SK-N-SH (cell line): ENCODE data around the gene POLG2. TPM values are rescaled to one million over a fixed set of nuclear protein-coding genes. Genes with fewer than 3 reads are reported as not detected.

Experiments
- CTCF ChIA-PET: fragments of 300-600, 350-600 bp; formaldehyde crosslinking; extraction: SDS; loops from one replicate; lab custom pipeline; 2021; lab: Yijun Ruan, JAX
- POLR2A ChIA-PET: fragments of 350-600 bp; sonication (Branson Sonifier 250); formaldehyde crosslinking; extraction: SDS; loops from one replicate; lab custom pipeline; 2020; ENCODE audit warnings: antibody characterized with exemption, inconsistent platforms; lab: Yijun Ruan, JAX
- DNase-seq: peaks from one replicate; pipeline ENCODE4 v3.0.0; 2012
- H2AFZ ChIP-seq: fragments of 200-600 bp; sonication (generic); 2 replicates; pipeline ENCODE4 v1.8.1; 2016; ENCODE audit warnings: antibody characterized with exemption, mild to moderate bottlenecking, low read depth
- H3F3A ChIP-seq: fragments of 200-600 bp; sonication (generic); replicated peaks from 2 replicates; pipeline ENCODE3; 2016; ENCODE audit warnings: antibody characterized with exemption, mild to moderate bottlenecking; ENCODE audit not compliant: insufficient read depth
- H3K27ac ChIP-seq, 2 experiments: fragments of 200-500 bp in 1 of 2; fragments of 200-600 bp in 1 of 2; sonication (Bioruptor generic) in 1 of 2; sonication (generic), shearing (Covaris generic) in 1 of 2; 2 replicates each; pipeline versions ENCODE4 v1.5.1 to v1.6.1; 2014 to 2016; ENCODE audit warnings: low read depth in 2 of 2, inconsistent platforms in 1 of 2, low read length in 1 of 2, mild to moderate bottlenecking in 1 of 2, mixed read lengths in 1 of 2
- H3K27me3 ChIP-seq: fragments of 200-600 bp; sonication (generic), shearing (Covaris generic); 2 replicates; pipeline ENCODE4 v1.6.1; 2016; ENCODE audit warnings: mixed run types; ENCODE audit not compliant: insufficient read depth
- H3K36me3 ChIP-seq, 2 experiments: fragments of 200-500 bp in 1 of 2; fragments of 200-600 bp in 1 of 2; sonication (Bioruptor generic) in 1 of 2; sonication (generic) in 1 of 2; replicated peaks in 1 of 2; 2 replicates each; pipeline versions ENCODE3 to v1.5.1; 2014 to 2016; ENCODE audit warnings: low read length in 1 of 2, mild to moderate bottlenecking in 1 of 2; ENCODE audit not compliant: insufficient read depth in 2 of 2, control insufficient read depth in 1 of 2
- H3K4me1 ChIP-seq, 2 experiments: fragments of 200-500 bp in 1 of 2; fragments of 200-600 bp in 1 of 2; sonication (Bioruptor generic) in 1 of 2; sonication (generic), shearing (Covaris generic) in 1 of 2; 2 replicates each; pipeline versions ENCODE4 v1.5.1 to v1.6.1; 2014 to 2016; ENCODE audit warnings: low read depth in 1 of 2, low read length in 1 of 2, mixed run types in 1 of 2; ENCODE audit not compliant: insufficient read depth in 2 of 2, control insufficient read depth in 1 of 2
- H3K4me2 ChIP-seq: fragments of 200-600 bp; sonication (generic), shearing (Covaris generic); 2 replicates; pipeline ENCODE4 v1.6.1; 2017; ENCODE audit warnings: mixed run types
- H3K4me3 ChIP-seq, 2 experiments: fragments of 200-500 bp in 1 of 2; fragments of 200-600 bp in 1 of 2; sonication (Bioruptor generic) in 1 of 2; sonication (generic), shearing (Covaris generic) in 1 of 2; 2 replicates each; pipeline versions ENCODE4 v1.5.1 to v1.8.1; 2014 to 2016; ENCODE audit warnings: low read depth in 2 of 2, inconsistent platforms in 1 of 2, low read length in 1 of 2, mild to moderate bottlenecking in 1 of 2, mixed read lengths in 1 of 2, moderate library complexity in 1 of 2
- H3K79me2 ChIP-seq: fragments of 200-600 bp; sonication (generic); 2 replicates; pipeline ENCODE4 v1.8.1; 2017; ENCODE audit warnings: mild to moderate bottlenecking; ENCODE audit not compliant: insufficient read depth
- H3K9ac ChIP-seq: fragments of 200-600 bp; sonication (generic); 2 replicates; pipeline ENCODE4 v1.6.1; 2017; ENCODE audit warnings: mixed run types
- H3K9me2 ChIP-seq: fragments of 200-600 bp; sonication (generic); 2 replicates; pipeline ENCODE4 v1.6.1; 2017; ENCODE audit warnings: mixed run types
- H3K9me3 ChIP-seq: fragments of 200-600 bp; sonication (generic); 2 replicates; pipeline ENCODE4 v1.6.1; 2017; ENCODE audit warnings: mixed run types, mild to moderate bottlenecking, moderate library complexity
- H4K20me1 ChIP-seq: fragments of 200-600 bp; sonication (generic); 2 replicates; pipeline ENCODE4 v1.6.1; 2017; ENCODE audit warnings: mild to moderate bottlenecking, mixed run types; ENCODE audit not compliant: insufficient read depth
- CHD2 ChIP-seq: fragments of 150-350 bp; IDR thresholded peaks from 2 replicates; pipeline ENCODE4 v1.6.1; 2018; ENCODE audit warnings: low read length; ENCODE audit not compliant: partially characterized antibody
- GABPA ChIP-seq: IDR thresholded peaks from 2 replicates; pipeline ENCODE4 v1.4.0; 2012; ENCODE audit warnings: low read depth, mild to moderate bottlenecking
- NFIC ChIP-seq: IDR thresholded peaks from 2 replicates; pipeline ENCODE4 v1.4.0; 2012; ENCODE audit warnings: borderline replicate concordance
- RAD21 ChIP-seq: IDR thresholded peaks from 2 replicates; pipeline ENCODE4 v1.6.1; 2012; ENCODE audit warnings: mild to moderate bottlenecking, low read length
- RCOR1 ChIP-seq: fragments of 150-350 bp; IDR thresholded peaks from 2 replicates; pipeline ENCODE4 v1.6.1; 2017; ENCODE audit warnings: antibody characterized with exemption, low read length
- TEAD4 ChIP-seq: IDR thresholded peaks from 2 replicates; pipeline ENCODE4 v1.4.0; 2012; ENCODE audit warnings: mild to moderate bottlenecking, borderline replicate concordance; ENCODE audit not compliant: insufficient read depth
- YY1 ChIP-seq: IDR thresholded peaks from 2 replicates; pipeline ENCODE4 v1.4.0; 2012; ENCODE audit warnings: low read depth, mild to moderate bottlenecking
- WGBS: methylation state at CpG from one replicate; pipeline ENCODE4 v1.1.6; 2017; ENCODE audit warnings: low lambda C conversion rate; 5-methylcytosine and 5-hydroxymethylcytosine counted together
- polyA plus RNA-seq, 3 experiments: library from polyadenylated mRNA; depleted of rRNA; stranded (reverse); fragments of >200 nt; gene quantifications; 2 replicates each; pipeline ENCODE4 v1.2.3, GENCODE V29; 2012
- TF ChIP-seq, protein P1 (sequence below): IDR thresholded peaks from 2 replicates; pipeline ENCODE4 v1.6.1; 2012; ENCODE audit warnings: mild to moderate bottlenecking, low read depth, low read length, moderate library complexity
- TF ChIP-seq, protein P2 (sequence below): IDR thresholded peaks from 2 replicates; pipeline ENCODE4 v1.4.0; 2012; ENCODE audit warnings: low read depth
- TF ChIP-seq, protein P3 (sequence below): IDR thresholded peaks from 2 replicates; pipeline ENCODE4 v1.4.0; 2012; ENCODE audit warnings: low read depth, borderline replicate concordance
- TF ChIP-seq, protein P4 (sequence below): fragments of 200-600 bp; sonication (generic); IDR thresholded peaks from 2 replicates; pipeline ENCODE4 v1.6.1; 2017; ENCODE audit warnings: antibody characterized with exemption, mild to moderate bottlenecking, moderate library complexity

POLG2 gene
- polyA plus RNA-seq, 1 of the 3 experiments (the other 2 are of a cell fraction): 18.0 TPM

- TF ChIP-seq, protein P1, sequence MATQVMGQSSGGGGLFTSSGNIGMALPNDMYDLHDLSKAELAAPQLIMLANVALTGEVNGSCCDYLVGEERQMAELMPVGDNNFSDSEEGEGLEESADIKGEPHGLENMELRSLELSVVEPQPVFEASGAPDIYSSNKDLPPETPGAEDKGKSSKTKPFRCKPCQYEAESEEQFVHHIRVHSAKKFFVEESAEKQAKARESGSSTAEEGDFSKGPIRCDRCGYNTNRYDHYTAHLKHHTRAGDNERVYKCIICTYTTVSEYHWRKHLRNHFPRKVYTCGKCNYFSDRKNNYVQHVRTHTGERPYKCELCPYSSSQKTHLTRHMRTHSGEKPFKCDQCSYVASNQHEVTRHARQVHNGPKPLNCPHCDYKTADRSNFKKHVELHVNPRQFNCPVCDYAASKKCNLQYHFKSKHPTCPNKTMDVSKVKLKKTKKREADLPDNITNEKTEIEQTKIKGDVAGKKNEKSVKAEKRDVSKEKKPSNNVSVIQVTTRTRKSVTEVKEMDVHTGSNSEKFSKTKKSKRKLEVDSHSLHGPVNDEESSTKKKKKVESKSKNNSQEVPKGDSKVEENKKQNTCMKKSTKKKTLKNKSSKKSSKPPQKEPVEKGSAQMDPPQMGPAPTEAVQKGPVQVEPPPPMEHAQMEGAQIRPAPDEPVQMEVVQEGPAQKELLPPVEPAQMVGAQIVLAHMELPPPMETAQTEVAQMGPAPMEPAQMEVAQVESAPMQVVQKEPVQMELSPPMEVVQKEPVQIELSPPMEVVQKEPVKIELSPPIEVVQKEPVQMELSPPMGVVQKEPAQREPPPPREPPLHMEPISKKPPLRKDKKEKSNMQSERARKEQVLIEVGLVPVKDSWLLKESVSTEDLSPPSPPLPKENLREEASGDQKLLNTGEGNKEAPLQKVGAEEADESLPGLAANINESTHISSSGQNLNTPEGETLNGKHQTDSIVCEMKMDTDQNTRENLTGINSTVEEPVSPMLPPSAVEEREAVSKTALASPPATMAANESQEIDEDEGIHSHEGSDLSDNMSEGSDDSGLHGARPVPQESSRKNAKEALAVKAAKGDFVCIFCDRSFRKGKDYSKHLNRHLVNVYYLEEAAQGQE: peak; percentile 48; the same call in 1 of the 2 replicates
Measured at GRCh38 chr17:64496786-64497564, at the start of gene POLG2 (continued).

DNA sequence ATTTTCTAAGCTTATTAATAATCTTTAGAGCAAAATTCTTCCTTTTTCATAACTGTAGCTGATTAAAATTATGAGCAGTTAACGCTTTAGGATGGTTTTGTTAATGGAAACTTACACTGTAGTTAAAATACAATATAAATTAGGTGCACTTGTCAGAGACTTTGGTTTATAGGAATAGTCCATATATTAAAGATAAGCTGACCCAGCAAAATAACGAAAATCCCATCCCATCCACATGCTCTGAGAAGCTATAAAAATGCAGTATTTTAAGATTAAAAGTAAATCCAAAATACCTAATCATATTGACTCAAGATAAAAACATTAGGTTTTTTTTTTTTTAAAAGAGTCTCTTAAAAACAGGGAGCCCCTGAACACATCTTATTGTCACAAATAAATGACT lies 47.9 kb upstream of the POLG2 start:
- Histone ChIP-seq H4K20me1 (peaks cover 5% of the 10 kb centered on the region; the same call in 1 of the 2 replicates), H3K27ac (no peak overlapping the region), H3K79me2 (peaks cover 66% of the 10 kb centered on the region), H3K9me3 (no peaks in the 10 kb centered on the region), H2AFZ (no peak overlapping the region), H3F3A (peaks cover 84% of the 10 kb centered on the region), H3K4me1 (no peaks in the 10 kb centered on the region), H3K9me2 (no peaks in the 10 kb centered on the region), H3K27me3 (no peaks in the 10 kb centered on the region), H3K4me3 (no peak overlapping the region), H3K4me2 (no peak overlapping the region), H3K9ac (no peak overlapping the region), H3K36me3 (peaks cover 65 to 89% of the 10 kb centered on the region in 2 experiments)
- ChIA-PET CTCF (interaction anchor here (0.6 to 3.3 kb wide), 9 partner anchors 8 to 238 kb away, joined by 3 to 18 read pairs (median 3); no protein-coding TSS in a partner anchor), POLR2A (no interaction called here)
- TF ChIP-seq, protein P2, sequence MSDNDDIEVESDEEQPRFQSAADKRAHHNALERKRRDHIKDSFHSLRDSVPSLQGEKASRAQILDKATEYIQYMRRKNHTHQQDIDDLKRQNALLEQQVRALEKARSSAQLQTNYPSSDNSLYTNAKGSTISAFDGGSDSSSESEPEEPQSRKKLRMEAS: no peak
- no peak for TF ChIP-seq CHD2
- TF ChIP-seq, protein P3, sequence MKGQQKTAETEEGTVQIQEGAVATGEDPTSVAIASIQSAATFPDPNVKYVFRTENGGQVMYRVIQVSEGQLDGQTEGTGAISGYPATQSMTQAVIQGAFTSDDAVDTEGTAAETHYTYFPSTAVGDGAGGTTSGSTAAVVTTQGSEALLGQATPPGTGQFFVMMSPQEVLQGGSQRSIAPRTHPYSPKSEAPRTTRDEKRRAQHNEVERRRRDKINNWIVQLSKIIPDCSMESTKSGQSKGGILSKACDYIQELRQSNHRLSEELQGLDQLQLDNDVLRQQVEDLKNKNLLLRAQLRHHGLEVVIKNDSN: no peak
- WGBS: 95% methylated on average over 2 of the region's 2 CpGs
- DNase-seq: no peak

- DNase-seq: no peak
- Histone ChIP-seq H3F3A (peaks cover 93% of the 10 kb centered on the region), H2AFZ (no peak overlapping the region), H4K20me1 (no peaks in the 10 kb centered on the region; the same call in 1 of the 2 replicates), H3K27ac (no peak overlapping the region), H3K36me3 (peaks cover 72 to 85% of the 10 kb centered on the region in 2 experiments), H3K9me3 (no peaks in the 10 kb centered on the region), H3K9ac (no peak overlapping the region), H3K9me2 (no peaks in the 10 kb centered on the region), H3K79me2 (peaks cover 33% of the 10 kb centered on the region), H3K27me3 (no peaks in the 10 kb centered on the region), H3K4me3 (no peak overlapping the region), H3K4me1 (no peaks in the 10 kb centered on the region), H3K4me2 (no peak overlapping the region)
- CTCF ChIA-PET: interaction anchor here (0.6 to 3.7 kb wide), 6 partner anchors 9 to 233 kb away, joined by 3 to 13 read pairs (median 3); no protein-coding TSS in a partner anchor
- POLR2A ChIA-PET: no interaction called here
- WGBS: 97% methylated on average over 5 of the region's 5 CpGs
- TF ChIP-seq, protein P4, sequence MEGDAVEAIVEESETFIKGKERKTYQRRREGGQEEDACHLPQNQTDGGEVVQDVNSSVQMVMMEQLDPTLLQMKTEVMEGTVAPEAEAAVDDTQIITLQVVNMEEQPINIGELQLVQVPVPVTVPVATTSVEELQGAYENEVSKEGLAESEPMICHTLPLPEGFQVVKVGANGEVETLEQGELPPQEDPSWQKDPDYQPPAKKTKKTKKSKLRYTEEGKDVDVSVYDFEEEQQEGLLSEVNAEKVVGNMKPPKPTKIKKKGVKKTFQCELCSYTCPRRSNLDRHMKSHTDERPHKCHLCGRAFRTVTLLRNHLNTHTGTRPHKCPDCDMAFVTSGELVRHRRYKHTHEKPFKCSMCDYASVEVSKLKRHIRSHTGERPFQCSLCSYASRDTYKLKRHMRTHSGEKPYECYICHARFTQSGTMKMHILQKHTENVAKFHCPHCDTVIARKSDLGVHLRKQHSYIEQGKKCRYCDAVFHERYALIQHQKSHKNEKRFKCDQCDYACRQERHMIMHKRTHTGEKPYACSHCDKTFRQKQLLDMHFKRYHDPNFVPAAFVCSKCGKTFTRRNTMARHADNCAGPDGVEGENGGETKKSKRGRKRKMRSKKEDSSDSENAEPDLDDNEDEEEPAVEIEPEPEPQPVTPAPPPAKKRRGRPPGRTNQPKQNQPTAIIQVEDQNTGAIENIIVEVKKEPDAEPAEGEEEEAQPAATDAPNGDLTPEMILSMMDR: no peak
- TF ChIP-seq NFIC (no peak), TEAD4 (no peak), YY1 (no peak), GABPA (no peak), RCOR1 (no peak), RAD21 (no peak)
- TF ChIP-seq, protein P1: no peak
Measured at GRCh38 chr17:64540118-64540776, 43.4 kb upstream of the POLG2 start.
